K562 (cell line): ENCODE measurements around the gene B4GALT7. TPM values are rescaled to one million over a fixed set of nuclear protein-coding genes. Genes with fewer than 3 reads are reported as not detected.
A peak's percentile ranks its signal among the peaks of the same experiment; 100 is the strongest.

Experiments
- ARID1B ChIP-seq: fragments of 450-650 bp; IDR thresholded peaks from 2 replicates; pipeline ENCODE4 v1.6.1; 2016; ENCODE audit warnings: antibody characterized with exemption, mild to moderate bottlenecking, inconsistent platforms
- CEBPG ChIP-seq, 3 experiments: fragments of 200-800 bp in 1 of 3; sonication (Bioruptor generic) in 1 of 3; sonication (generic) in 1 of 3; formaldehyde crosslinking in 1 of 3; IDR thresholded peaks in 2 of 3; conservative IDR thresholded peaks in 1 of 3; 2 replicates each; pipeline versions ENCODE4 v1.6.1 to v1.8.0; 2016 to 2022; ENCODE audit warnings: missing compliant biosample characterization in 2 of 3, missing genetic modification characterization in 2 of 3, mild to moderate bottlenecking in 1 of 3, missing genetic modification reagents in 1 of 3
- HMGN3 ChIP-seq: IDR thresholded peaks from 2 replicates; pipeline ENCODE4 v1.6.1; 2011; ENCODE audit warnings: borderline replicate concordance, low read depth, mild to moderate bottlenecking, mixed read lengths, low read length; ENCODE audit not compliant: insufficient read length; ENCODE audit errors: extremely low read depth
- NCOR1 ChIP-seq: fragments of 450-650 bp; IDR thresholded peaks from 2 replicates; pipeline ENCODE4 v1.6.1; 2016; ENCODE audit warnings: mild to moderate bottlenecking, moderate library complexity
- PCBP1 ChIP-seq: fragments of 200-400 bp; formaldehyde crosslinking; IDR thresholded peaks from 2 replicates; pipeline ENCODE4 v1.6.1; 2018; ENCODE audit warnings: mild to moderate bottlenecking, low read depth, low read length; ENCODE audit not compliant: poor library complexity, severe bottlenecking
- POU5F1 ChIP-seq: fragments of 150-350 bp; IDR thresholded peaks from 2 replicates; pipeline ENCODE4 v1.6.1; 2014; ENCODE audit warnings: borderline replicate concordance, low read length, low read depth, mild to moderate bottlenecking; ENCODE audit not compliant: partially characterized antibody
- SIN3A ChIP-seq, 2 experiments: fragments of 150-350 bp in 1 of 2; IDR thresholded peaks; 2 replicates each; pipeline ENCODE4 v1.6.1; 2011 to 2016; ENCODE audit warnings: borderline replicate concordance in 2 of 2, low read depth in 2 of 2, low read length in 2 of 2, mild to moderate bottlenecking in 2 of 2, moderate library complexity in 2 of 2; ENCODE audit not compliant: control insufficient read depth in 1 of 2
- SNIP1 ChIP-seq: fragments of 450-650 bp; IDR thresholded peaks from 2 replicates; pipeline ENCODE4 v1.7.1; 2017; ENCODE audit warnings: low read depth, mild to moderate bottlenecking
- SUPT5H ChIP-seq: fragments of 450-650 bp; IDR thresholded peaks from 2 replicates; pipeline ENCODE4 v1.6.1; 2016
- TAF1 ChIP-seq: IDR thresholded peaks from 2 replicates; pipeline ENCODE4 v1.6.1; 2011; ENCODE audit warnings: mild to moderate bottlenecking, low read length, moderate library complexity; ENCODE audit not compliant: insufficient read depth, control insufficient read depth, severe bottlenecking; ENCODE audit errors: extremely low read depth
- ZBTB7A ChIP-seq: IDR thresholded peaks from 2 replicates; pipeline ENCODE4 v1.6.1; 2011; ENCODE audit warnings: low read depth, mild to moderate bottlenecking, low read length, moderate library complexity, borderline replicate concordance; ENCODE audit not compliant: control insufficient read depth
- ZNF197 ChIP-seq: fragments of 200-800 bp; sonication (Bioruptor generic); IDR thresholded peaks from 2 replicates; pipeline ENCODE4 v1.6.1; 2016; ENCODE audit warnings: low read depth, missing genetic modification characterization, missing compliant biosample characterization
- ZNF766 ChIP-seq: fragments of 200-800 bp; sonication (Bioruptor generic); conservative IDR thresholded peaks from 2 replicates; pipeline ENCODE4 v1.6.1; 2016; ENCODE audit warnings: missing genetic modification characterization, missing compliant biosample characterization
- ZSCAN29 ChIP-seq: fragments of 450-650 bp; IDR thresholded peaks from 2 replicates; pipeline ENCODE4 v1.6.1; 2017
- polyA plus RNA-seq, 8 experiments: library from polyadenylated mRNA; depleted of rRNA in 4 of 8; stranded (reverse) in 5 of 8; unstranded in 3 of 8; fragments of >200 nt; fragmentation: Nextera tagmentation in 2 of 8; fragmentation: Illumina TruSeq in 1 of 8; extraction: Ambion mirVana in 2 of 8; extraction: Trizol in 1 of 8; gene quantifications; 2 replicates each; pipeline versions ENCODE4 v1.2.1 to v1.2.3, GENCODE V29; 2011 to 2014; ENCODE audit warnings: inconsistent platforms in 1 of 8, missing spikeins in 1 of 8
- total RNA-seq, 7 experiments: library from RNA; depleted of rRNA in 6 of 7; stranded (reverse); fragments of >200 nt in 6 of 7; fragmentation: Illumina TruSeq in 2 of 7; extraction: Trizol in 2 of 7; gene quantifications; 2 replicates each; pipeline versions ENCODE4 v1.2.1 to v1.2.3, GENCODE V29; 2011 to 2021; ENCODE audit warnings: low replicate concordance in 1 of 7
- TF ChIP-seq, protein P1 (sequence below), 3 experiments: fragments of 200-800 bp in 1 of 3; sonication (Bioruptor generic) in 1 of 3; sonication (generic) in 1 of 3; formaldehyde crosslinking in 1 of 3; IDR thresholded peaks; 2 replicates each; pipeline versions ENCODE4 v1.6.1 to v1.8.0; 2016 to 2022; ENCODE audit warnings: mild to moderate bottlenecking in 2 of 3, missing compliant biosample characterization in 2 of 3, missing genetic modification characterization in 2 of 3, missing genetic modification reagents in 1 of 3
- TF ChIP-seq, protein P2 (sequence below): sonication (generic); formaldehyde crosslinking; IDR thresholded peaks from 2 replicates; pipeline ENCODE4 v1.8.0; 2022; ENCODE audit warnings: missing genetic modification reagents, mild to moderate bottlenecking, moderate library complexity, borderline replicate concordance
- TF ChIP-seq, protein P3 (sequence below): fragments of 250-450 bp; sonication (Bioruptor Pico); IDR thresholded peaks from 2 replicates; pipeline ENCODE4 v1.4.0; 2020

B4GALT7 gene
- total and polyA plus RNA-seq, 9 of the 15 experiments (the other 6 are each of a cell fraction or from before 2014, with no cell fraction given), result 0.34 to 17.7 (median 9.1) TPM

DNA sequence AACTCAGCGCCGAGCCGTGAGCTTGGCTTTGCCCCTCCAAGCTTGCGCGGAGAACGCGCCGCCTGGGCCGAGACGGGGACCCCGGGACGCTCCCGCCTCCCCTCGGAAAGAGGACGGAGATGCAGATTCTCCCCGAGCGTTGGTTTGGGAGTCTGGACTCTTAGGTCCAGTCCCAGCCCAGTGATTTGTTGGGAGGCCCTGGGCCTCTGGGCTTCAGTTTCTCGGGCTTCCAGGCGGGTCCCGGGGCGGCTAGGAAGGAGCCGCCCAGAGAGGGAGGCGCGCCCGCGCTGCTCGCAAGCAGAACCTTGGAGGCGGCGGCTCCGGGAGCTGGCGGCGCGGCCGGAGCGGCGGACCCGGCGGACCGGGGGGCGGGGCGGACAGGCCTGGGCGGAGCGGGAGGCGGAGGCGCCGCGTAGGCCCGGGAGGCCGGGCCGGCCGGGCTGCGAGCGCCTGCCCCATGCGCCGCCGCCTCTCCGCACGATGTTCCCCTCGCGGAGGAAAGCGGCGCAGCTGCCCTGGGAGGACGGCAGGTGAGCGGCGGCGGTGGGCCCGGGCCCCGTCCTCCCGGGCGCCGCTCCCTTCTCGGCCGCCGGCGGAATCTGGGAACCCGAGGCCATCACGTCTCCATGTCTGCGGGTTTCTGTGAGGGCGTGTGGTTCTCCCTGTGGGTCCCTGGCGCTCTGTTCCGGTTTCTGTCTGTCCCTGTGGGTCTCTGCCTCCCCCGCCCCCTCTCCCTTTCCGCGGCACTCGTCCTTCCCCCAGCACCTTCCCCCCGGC, at the start of gene B4GALT7 (continued):
- peak; percentile 71 for TF ChIP-seq PCBP1
- peak in 1 of 2 experiments; percentile 79; a peak in 2 of 4 replicates for TF ChIP-seq SIN3A (IDR thresholded peaks at IDR 0.05; ENCODE audit: borderline replicate concordance in 2 of 2, control insufficient read depth in 1 of 2, low read depth in 2 of 2, low read length in 2 of 2)
- no peak for TF ChIP-seq SNIP1
- peak; percentile 85 for TF ChIP-seq HMGN3
- TF ChIP-seq, protein P1, sequence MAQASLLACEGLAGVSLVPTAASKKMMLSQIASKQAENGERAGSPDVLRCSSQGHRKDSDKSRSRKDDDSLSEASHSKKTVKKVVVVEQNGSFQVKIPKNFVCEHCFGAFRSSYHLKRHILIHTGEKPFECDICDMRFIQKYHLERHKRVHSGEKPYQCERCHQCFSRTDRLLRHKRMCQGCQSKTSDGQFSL (CRISPR knock-in tag; IDR thresholded peaks at IDR 0.05), result no peak
- TF ChIP-seq, protein P1 (tag; IDR thresholded peaks at IDR 0.05), result peak in 1 of 2 experiments; percentile 15; a peak in 1 of 4 replicates
- TF ChIP-seq, protein P2, sequence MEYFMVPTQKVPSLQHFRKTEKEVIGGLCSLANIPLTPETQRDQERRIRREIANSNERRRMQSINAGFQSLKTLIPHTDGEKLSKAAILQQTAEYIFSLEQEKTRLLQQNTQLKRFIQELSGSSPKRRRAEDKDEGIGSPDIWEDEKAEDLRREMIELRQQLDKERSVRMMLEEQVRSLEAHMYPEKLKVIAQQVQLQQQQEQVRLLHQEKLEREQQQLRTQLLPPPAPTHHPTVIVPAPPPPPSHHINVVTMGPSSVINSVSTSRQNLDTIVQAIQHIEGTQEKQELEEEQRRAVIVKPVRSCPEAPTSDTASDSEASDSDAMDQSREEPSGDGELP (CRISPR knock-in tag), result peak; percentile 53; the same call in 1 of the 2 replicates
- peak; percentile 26 for TF ChIP-seq POU5F1
- no peak for TF ChIP-seq ZNF197 (CRISPR knock-in tag)
- TF ChIP-seq ZSCAN29, result 0 out of 2 replicates have a peak, but pooled peaks have one; percentile 39
- TF ChIP-seq CEBPG (CRISPR knock-in tag; IDR thresholded peaks at IDR 0.05), result no peak
- TF ChIP-seq CEBPG (tag; conservative IDR thresholded peaks at IDR 0.05 in 1 of 2, IDR thresholded peaks at IDR 0.05 in 1 of 2), result no peak
- TF ChIP-seq ARID1B, result peak; percentile 20; the same call in 1 of the 2 replicates
- TF ChIP-seq TAF1, result peak; percentile 90
- TF ChIP-seq ZBTB7A, result peak; percentile 61; the same call in 1 of the 2 replicates
- TF ChIP-seq NCOR1, result no peak
- TF ChIP-seq ZNF766 (CRISPR knock-in tag), result 0 out of 2 replicates have a peak, but pooled peaks have one; percentile 27
- TF ChIP-seq, protein P3, sequence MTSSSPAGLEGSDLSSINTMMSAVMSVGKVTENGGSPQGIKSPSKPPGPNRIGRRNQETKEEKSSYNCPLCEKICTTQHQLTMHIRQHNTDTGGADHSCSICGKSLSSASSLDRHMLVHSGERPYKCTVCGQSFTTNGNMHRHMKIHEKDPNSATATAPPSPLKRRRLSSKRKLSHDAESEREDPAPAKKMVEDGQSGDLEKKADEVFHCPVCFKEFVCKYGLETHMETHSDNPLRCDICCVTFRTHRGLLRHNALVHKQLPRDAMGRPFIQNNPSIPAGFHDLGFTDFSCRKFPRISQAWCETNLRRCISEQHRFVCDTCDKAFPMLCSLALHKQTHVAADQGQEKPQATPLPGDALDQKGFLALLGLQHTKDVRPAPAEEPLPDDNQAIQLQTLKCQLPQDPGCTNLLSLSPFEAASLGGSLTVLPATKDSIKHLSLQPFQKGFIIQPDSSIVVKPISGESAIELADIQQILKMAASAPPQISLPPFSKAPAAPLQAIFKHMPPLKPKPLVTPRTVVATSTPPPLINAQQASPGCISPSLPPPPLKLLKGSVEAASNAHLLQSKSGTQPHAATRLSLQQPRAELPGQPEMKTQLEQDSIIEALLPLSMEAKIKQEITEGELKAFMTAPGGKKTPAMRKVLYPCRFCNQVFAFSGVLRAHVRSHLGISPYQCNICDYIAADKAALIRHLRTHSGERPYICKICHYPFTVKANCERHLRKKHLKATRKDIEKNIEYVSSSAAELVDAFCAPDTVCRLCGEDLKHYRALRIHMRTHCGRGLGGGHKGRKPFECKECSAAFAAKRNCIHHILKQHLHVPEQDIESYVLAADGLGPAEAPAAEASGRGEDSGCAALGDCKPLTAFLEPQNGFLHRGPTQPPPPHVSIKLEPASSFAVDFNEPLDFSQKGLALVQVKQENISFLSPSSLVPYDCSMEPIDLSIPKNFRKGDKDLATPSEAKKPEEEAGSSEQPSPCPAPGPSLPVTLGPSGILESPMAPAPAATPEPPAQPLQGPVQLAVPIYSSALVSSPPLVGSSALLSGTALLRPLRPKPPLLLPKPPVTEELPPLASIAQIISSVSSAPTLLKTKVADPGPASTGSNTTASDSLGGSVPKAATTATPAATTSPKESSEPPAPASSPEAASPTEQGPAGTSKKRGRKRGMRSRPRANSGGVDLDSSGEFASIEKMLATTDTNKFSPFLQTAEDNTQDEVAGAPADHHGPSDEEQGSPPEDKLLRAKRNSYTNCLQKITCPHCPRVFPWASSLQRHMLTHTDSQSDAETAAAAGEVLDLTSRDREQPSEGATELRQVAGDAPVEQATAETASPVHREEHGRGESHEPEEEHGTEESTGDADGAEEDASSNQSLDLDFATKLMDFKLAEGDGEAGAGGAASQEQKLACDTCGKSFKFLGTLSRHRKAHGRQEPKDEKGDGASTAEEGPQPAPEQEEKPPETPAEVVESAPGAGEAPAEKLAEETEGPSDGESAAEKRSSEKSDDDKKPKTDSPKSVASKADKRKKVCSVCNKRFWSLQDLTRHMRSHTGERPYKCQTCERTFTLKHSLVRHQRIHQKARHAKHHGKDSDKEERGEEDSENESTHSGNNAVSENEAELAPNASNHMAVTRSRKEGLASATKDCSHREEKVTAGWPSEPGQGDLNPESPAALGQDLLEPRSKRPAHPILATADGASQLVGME, result 0 out of 2 replicates have a peak, but pooled peaks have one; percentile 8
- peak; percentile 66 for TF ChIP-seq SUPT5H
